ENCODE measurements around the gene OR8G5. TPM values are rescaled to one million over a fixed set of nuclear protein-coding genes. Genes with fewer than 3 reads are reported as not detected.

OR8G5 gene, protein sequence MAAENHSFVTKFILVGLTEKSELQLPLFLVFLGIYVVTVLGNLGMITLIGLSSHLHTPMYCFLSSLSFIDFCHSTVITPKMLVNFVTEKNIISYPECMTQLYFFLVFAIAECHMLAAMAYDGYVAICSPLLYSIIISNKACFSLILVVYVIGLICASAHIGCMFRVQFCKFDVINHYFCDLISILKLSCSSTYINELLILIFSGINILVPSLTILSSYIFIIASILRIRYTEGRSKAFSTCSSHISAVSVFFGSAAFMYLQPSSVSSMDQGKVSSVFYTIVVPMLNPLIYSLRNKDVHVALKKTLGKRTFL
- total RNA-seq: not detected

DNA sequence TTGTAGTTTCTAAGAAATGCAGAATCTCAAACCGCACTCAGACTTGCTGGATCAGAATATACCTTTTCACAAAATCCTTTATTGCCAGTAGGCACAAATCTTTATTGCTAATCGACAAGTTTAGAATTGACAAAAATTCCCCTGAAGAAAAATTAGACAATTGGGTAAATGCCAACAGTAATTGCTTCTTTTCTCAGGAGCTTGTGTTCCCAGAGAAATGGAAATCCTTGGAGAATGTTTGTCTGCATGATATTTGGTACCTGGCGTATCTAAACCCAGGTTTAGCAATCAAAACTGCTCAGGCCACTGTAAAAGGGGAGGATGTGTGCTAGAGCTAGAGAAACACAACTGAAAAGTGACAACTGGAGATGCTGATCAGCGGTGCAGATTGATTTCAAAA is at the start of gene OR8G5:
TSS of gene OR8G5 (plus strand) at position 301 of the 400 bp plus-strand sequence. CDS start 8,556 bp downstream, outside the sequence.
- Histone ChIP-seq H3K4me1 (no peaks in the 10 kb centered on the region), H3K27ac (no peak within 1 kb of the TSS), H3K9me3 (no peaks in the 10 kb centered on the region), H3K27me3 (no peaks in the 10 kb centered on the region), H3K36me3 (no peaks in the 10 kb centered on the region), H3K4me3 (no peak within 1 kb of the TSS)
- 81 to 90% methylated on average over 4 of the region's 4 CpGs for WGBS, 2 donors
- no peak for DNase-seq (ENCODE audit: low spot score in 2 of 2)
- TF ChIP-seq, protein P1, sequence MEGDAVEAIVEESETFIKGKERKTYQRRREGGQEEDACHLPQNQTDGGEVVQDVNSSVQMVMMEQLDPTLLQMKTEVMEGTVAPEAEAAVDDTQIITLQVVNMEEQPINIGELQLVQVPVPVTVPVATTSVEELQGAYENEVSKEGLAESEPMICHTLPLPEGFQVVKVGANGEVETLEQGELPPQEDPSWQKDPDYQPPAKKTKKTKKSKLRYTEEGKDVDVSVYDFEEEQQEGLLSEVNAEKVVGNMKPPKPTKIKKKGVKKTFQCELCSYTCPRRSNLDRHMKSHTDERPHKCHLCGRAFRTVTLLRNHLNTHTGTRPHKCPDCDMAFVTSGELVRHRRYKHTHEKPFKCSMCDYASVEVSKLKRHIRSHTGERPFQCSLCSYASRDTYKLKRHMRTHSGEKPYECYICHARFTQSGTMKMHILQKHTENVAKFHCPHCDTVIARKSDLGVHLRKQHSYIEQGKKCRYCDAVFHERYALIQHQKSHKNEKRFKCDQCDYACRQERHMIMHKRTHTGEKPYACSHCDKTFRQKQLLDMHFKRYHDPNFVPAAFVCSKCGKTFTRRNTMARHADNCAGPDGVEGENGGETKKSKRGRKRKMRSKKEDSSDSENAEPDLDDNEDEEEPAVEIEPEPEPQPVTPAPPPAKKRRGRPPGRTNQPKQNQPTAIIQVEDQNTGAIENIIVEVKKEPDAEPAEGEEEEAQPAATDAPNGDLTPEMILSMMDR (IDR thresholded peaks at IDR 0.05): no peak
- TF ChIP-seq POLR2A (IDR thresholded peaks at IDR 0.05) (no peak), EP300 (IDR thresholded peaks at IDR 0.05) (no peak)

DNA sequence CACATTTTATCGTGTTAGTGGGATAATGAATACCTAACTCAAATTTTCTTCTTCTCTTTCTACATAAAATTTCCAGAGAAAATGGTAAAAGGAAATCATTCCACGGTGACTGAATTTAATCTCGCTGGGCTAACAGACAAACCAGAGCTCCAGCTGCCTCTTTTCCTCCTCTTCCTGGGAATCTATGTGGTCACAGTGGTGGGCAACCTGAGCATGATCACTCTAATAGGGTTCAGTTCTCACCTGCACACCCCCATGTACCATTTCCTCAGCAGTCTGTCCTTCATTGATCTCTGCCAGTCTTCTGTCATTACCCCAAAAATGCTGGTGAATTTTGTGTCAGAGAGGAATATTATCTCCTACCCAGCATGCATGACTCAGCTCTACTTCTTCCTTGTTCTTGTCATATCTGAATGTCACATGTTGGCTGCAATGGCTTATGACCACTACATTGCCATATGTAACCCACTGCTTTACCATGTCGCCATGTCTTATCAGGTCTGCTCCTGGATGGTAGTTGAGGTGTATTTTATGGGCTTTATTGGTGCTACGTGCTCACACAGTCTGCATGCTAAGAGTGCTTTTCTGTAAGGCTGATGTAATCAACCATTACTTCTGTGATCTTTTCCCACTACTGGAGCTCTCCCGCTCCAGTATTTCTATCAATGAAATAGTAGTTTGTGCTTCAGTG is 48.9 kb upstream of the OR8G5 start:
- Histone ChIP-seq H3K27ac (no peak overlapping the region), H3K9me3 (no peaks in the 10 kb centered on the region), H3K4me3 (no peak overlapping the region), H3K4me1 (no peaks in the 10 kb centered on the region), H3K36me3 (no peaks in the 10 kb centered on the region), H3K27me3 (no peaks in the 10 kb centered on the region)
- 81 to 83% methylated on average over 6 of the region's 6 CpGs for WGBS, 2 donors
- DNase-seq (ENCODE audit: low spot score in 2 of 2): no peak
- TF ChIP-seq, protein P1 (IDR thresholded peaks at IDR 0.05): no peak
- TF ChIP-seq POLR2A (IDR thresholded peaks at IDR 0.05) (no peak), EP300 (IDR thresholded peaks at IDR 0.05) (no peak)

DNA sequence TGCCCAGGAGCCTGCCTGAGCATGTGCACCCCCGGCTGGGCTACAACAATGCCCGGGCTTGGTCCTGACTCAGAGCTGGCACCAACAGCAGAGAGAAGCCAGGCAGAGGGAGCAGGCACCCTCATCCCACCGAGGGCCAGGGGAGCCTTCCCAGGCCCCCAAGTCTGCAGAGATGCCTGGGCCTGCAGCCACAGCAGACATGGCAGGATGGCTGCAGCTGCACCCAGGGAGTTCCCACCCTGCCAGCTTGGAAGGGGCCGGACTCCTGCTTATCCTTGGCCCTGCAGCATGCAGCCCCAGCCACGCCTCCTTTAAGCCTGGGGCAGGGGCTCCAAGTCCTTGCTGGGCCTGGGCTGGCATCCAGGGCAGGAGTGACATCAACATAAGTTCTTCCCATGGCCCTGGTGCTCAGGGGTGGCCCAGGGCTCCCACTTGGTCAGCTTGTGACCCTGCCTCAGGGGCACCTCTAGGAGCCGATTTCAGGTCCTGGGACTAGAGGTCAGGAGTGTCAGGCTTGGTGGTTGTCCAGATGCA is 46.3 kb upstream of the OR8G5 start:
- H3K9me3 ChIP-seq: no peaks in the 10 kb centered on the region
- no peak overlapping the region for H3K27ac ChIP-seq
- no peak overlapping the region for H3K4me3 ChIP-seq
- no peaks in the 10 kb centered on the region for H3K4me1 ChIP-seq
- H3K27me3 ChIP-seq: no peaks in the 10 kb centered on the region
- TF ChIP-seq POLR2A (IDR thresholded peaks at IDR 0.05) (no peak), EP300 (IDR thresholded peaks at IDR 0.05) (no peak)
- TF ChIP-seq, protein P1 (IDR thresholded peaks at IDR 0.05): no peak
- DNase-seq (ENCODE audit: low spot score in 2 of 2): no peak
- 94 to 97% methylated on average over 3 to 6 of the region's 6 CpGs for WGBS, 2 donors
- H3K36me3 ChIP-seq: no peaks in the 10 kb centered on the region

DNA sequence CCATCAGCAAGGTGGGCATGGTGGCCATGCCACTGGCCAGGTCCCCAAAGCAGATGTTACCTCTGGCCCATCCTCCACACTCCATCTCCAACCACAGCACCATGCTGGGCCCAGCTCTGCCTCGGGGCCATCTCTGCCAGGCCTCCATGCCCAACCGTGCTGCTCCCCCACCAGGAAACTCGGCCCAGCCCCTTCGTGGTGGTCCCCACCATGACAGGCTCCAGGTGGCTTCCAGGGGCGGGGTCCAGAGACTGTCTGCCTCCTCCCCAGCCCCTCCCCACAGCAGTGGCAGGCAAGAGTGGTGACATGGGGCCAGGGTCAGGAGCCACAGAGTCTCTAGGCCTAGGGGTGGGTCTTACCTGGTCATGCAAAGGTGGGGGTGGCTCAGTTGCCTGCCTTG is 45.8 kb upstream of the OR8G5 start:
- no peak overlapping the region for H3K27ac ChIP-seq
- H3K4me3 ChIP-seq: no peak overlapping the region
- TF ChIP-seq EP300 (IDR thresholded peaks at IDR 0.05): no peak
- TF ChIP-seq, protein P1 (IDR thresholded peaks at IDR 0.05): no peak
- TF ChIP-seq POLR2A (IDR thresholded peaks at IDR 0.05): no peak
- H3K4me1 ChIP-seq: no peaks in the 10 kb centered on the region
- no peaks in the 10 kb centered on the region for H3K27me3 ChIP-seq
- H3K36me3 ChIP-seq: no peaks in the 10 kb centered on the region
- DNase-seq (ENCODE audit: low spot score in 2 of 2): no peak
- 73 to 88% methylated on average over 3 to 5 of the region's 5 CpGs for WGBS, 2 donors
- no peaks in the 10 kb centered on the region for H3K9me3 ChIP-seq

DNA sequence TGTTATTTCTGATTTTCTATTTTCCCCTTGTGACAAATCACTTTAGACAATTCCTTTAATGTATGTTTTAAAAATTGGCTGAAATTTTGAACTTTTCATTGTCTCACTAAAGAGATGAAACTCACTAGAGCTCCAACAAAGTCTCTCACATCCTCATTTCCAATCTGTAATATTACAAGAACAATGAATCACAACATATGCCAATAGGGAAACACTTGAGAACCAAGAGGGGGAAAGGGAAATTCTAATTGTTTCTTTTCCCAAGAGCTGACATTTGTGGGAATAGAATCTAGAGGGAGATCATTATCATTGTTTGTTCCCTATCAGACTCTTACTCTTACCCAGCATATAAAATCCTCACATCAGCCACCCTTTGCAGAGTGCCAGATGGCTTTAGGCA is 44.9 kb upstream of the OR8G5 start:
- DNase-seq (ENCODE audit: low spot score in 2 of 2): no peak
- H3K36me3 ChIP-seq: no peaks in the 10 kb centered on the region
- H3K27ac ChIP-seq: no peak overlapping the region
- no peaks in the 10 kb centered on the region for H3K9me3 ChIP-seq
- no peak overlapping the region for H3K4me3 ChIP-seq
- H3K4me1 ChIP-seq: no peaks in the 10 kb centered on the region
- H3K27me3 ChIP-seq: no peaks in the 10 kb centered on the region
- TF ChIP-seq POLR2A (IDR thresholded peaks at IDR 0.05) (no peak), EP300 (IDR thresholded peaks at IDR 0.05) (no peak)
- TF ChIP-seq, protein P1 (IDR thresholded peaks at IDR 0.05): no peak
